ENCODE data around the gene NANP. TPM values are rescaled to one million over a fixed set of nuclear protein-coding genes. Genes with fewer than 3 reads are reported as not detected.

The NANP gene
- total RNA-seq, 1 experiment from 2014 or later = 7.3 TPM

DNA sequence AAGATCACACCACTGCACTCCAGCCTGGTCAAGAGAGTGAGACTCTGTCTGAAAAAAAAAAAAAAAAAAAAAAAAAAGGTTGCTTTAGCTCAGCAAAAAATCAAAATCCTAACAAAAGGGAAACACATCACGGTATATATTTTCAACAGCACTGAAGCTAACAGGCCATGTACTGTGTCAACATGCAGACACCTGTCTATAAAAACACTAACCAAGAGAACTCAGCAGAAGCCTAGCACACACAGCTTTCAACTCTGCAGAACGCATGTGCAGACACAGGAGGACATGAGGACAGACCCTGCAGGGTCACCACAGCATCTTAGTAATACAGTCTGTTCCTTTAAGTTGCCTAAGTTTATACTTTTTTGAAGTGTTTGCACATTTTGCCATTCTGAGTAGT, 52.0 kb downstream of the NANP start:
- BruUV-seq (replicated peaks) = no TSS peak

More for the DNA sequence above, 52.0 kb downstream of the NANP start:
- Histone ChIP-seq H3K27me3 (ENCODE audit: insufficient read depth, low read length) (no peaks in the 10 kb centered on the region), H3K4me3 (replicated peaks in 1 of 2; ENCODE audit: low read depth in 1 of 2, low read length in 2 of 2) (no peak overlapping the region), H3K4me2 (ENCODE audit: low read length) (no peak overlapping the region), H3K27ac (ENCODE audit: low read depth, low read length) (no peak overlapping the region), H3K79me2 (ENCODE audit: insufficient read depth, low read length) (0 out of 2 replicates have a peak, but pooled peaks cover 4% of the 10 kb centered on the region), H4K20me1 (ENCODE audit: insufficient read depth) (no peaks in the 10 kb centered on the region), H3K9me2 (ENCODE audit: insufficient read depth) (no peaks in the 10 kb centered on the region), H3K9me3 (ENCODE audit: control insufficient read depth in 1 of 2, insufficient read depth in 1 of 2, low read depth in 1 of 2, low read length in 2 of 2) (no peaks in the 10 kb centered on the region), H3K4me1 (ENCODE audit: control insufficient read depth in 1 of 2, insufficient read depth in 2 of 2, low read length in 2 of 2) (peaks cover 0 to 4% of the 10 kb centered on the region in 2 experiments; a peak in 1 of 4 replicates), H2AFZ (ENCODE audit: low read depth, low read length, poor library complexity, severe bottlenecking) (no peak overlapping the region), H3K9ac (ENCODE audit: low read length) (no peak overlapping the region), H3K36me3 (ENCODE audit: control insufficient read depth in 1 of 2, insufficient read depth in 2 of 2, low read length in 2 of 2) (no peaks in the 10 kb centered on the region)
- DNase-seq (ENCODE audit: low read depth, low spot score) (no peak), ATAC-seq (no peak)
- intact Hi-C loops (cut with micrococcal nuclease) = loop anchor here (10.0 kb wide), 1 partner anchor 267 kb away; no protein-coding TSS in a partner anchor
- ChIA-PET RAD21 (ENCODE audit: low non-redundant PET in 1 of 2, low total read pairs in 2 of 2, uncharacterized antibody in 2 of 2, unreplicated experiment in 2 of 2) (interaction anchor here in 1 of 2 experiments (0.6 kb wide), 1 partner anchor 13 kb away, joined by 5 read pairs; no protein-coding TSS in a partner anchor), CTCF (no interaction called here), POLR2A (interaction anchor here (0.6 kb wide), 1 partner anchor 64 kb away, joined by 3 read pairs; no protein-coding TSS in a partner anchor)
- TF ChIP-seq YY1 (IDR thresholded peaks at IDR 0.05; ENCODE audit: extremely low read depth, insufficient replicate concordance, low read depth, low read length) (no peak), ATF3 (IDR thresholded peaks at IDR 0.05) (no peak), CBX3 (IDR thresholded peaks at IDR 0.05; ENCODE audit: low read depth) (no peak), JUND (IDR thresholded peaks at IDR 0.05) (no peak), EGR1 (IDR thresholded peaks at IDR 0.05; ENCODE audit: low read depth) (no peak), POLR2AphosphoS5 (IDR thresholded peaks at IDR 0.05; ENCODE audit: low read depth, low read length) (no peak), ZNF274 (IDR thresholded peaks at IDR 0.05; ENCODE audit: low read depth, low read length) (no peak), EZH2phosphoT487 (IDR thresholded peaks at IDR 0.05; ENCODE audit: borderline replicate concordance) (no peak), CEBPB (IDR thresholded peaks at IDR 0.05; ENCODE audit: low read depth) (no peak), POLR2A (IDR thresholded peaks at IDR 0.05; ENCODE audit: borderline replicate concordance, extremely low read depth, insufficient read depth, insufficient read length) (no peak), ZFX (IDR thresholded peaks at IDR 0.05) (no peak), ZBTB33 (IDR thresholded peaks at IDR 0.05; ENCODE audit: extremely low read depth, insufficient replicate concordance, low read length) (no peak), FOSL1 (IDR thresholded peaks at IDR 0.05; ENCODE audit: low read depth) (no peak), EZH2 (IDR thresholded peaks at IDR 0.05) (no peak), RAD21 (IDR thresholded peaks at IDR 0.05; ENCODE audit: low read depth) (no peak), REST (IDR thresholded peaks at IDR 0.05; ENCODE audit: low read depth) (no peak), SP1 (IDR thresholded peaks at IDR 0.05; ENCODE audit: low read depth) (no peak)
- TF ChIP-seq, protein P1, sequence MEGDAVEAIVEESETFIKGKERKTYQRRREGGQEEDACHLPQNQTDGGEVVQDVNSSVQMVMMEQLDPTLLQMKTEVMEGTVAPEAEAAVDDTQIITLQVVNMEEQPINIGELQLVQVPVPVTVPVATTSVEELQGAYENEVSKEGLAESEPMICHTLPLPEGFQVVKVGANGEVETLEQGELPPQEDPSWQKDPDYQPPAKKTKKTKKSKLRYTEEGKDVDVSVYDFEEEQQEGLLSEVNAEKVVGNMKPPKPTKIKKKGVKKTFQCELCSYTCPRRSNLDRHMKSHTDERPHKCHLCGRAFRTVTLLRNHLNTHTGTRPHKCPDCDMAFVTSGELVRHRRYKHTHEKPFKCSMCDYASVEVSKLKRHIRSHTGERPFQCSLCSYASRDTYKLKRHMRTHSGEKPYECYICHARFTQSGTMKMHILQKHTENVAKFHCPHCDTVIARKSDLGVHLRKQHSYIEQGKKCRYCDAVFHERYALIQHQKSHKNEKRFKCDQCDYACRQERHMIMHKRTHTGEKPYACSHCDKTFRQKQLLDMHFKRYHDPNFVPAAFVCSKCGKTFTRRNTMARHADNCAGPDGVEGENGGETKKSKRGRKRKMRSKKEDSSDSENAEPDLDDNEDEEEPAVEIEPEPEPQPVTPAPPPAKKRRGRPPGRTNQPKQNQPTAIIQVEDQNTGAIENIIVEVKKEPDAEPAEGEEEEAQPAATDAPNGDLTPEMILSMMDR (IDR thresholded peaks at IDR 0.05 in 2 of 3, conservative IDR thresholded peaks at IDR 0.05 in 1 of 3; ENCODE audit: borderline replicate concordance in 1 of 3, insufficient read depth in 1 of 3, low read depth in 2 of 3, low read length in 2 of 3) = no peak
